ENCODE results near the gene TPH2. TPM values are rescaled to one million over a fixed set of nuclear protein-coding genes. Genes with fewer than 3 reads are reported as not detected.

Gene TPH2
- 0.15 TPM for polyA plus RNA-seq (2013, experiment 1 of 4)
- polyA plus RNA-seq (2013, experiment 2 of 4): 0.23 TPM
- polyA plus RNA-seq (2013, experiment 3 of 4): 0.16 TPM
- 0.24 TPM for polyA plus RNA-seq (2013, experiment 4 of 4)

GRCh38 chr12:71938728-71939385 lies at the start of gene TPH2:
TSS of gene TPH2 (plus strand) at chr12:71938845. CDS start at chr12:71938987, 142 bp downstream.
- WGBS, 2 experiments: 15 to 26% methylated on average over 13 to 15 of the region's 16 CpGs
- H3K4me3 ChIP-seq (ENCODE audit: insufficient read depth, low read depth, low read length): no peak within 1 kb of the TSS
- no peaks in the 10 kb centered on the region for H3K36me3 ChIP-seq (ENCODE audit: control insufficient read depth, insufficient read depth, low read length)
- no peaks in the 10 kb centered on the region for H3K9me3 ChIP-seq (ENCODE audit: control insufficient read depth, low read length)
- H3K27ac ChIP-seq (ENCODE audit: insufficient read depth, low read depth, low read length, poor library complexity, severe bottlenecking): no peak within 1 kb of the TSS
- H3K4me1 ChIP-seq (ENCODE audit: control insufficient read depth, insufficient read depth, low read length): no peaks in the 10 kb centered on the region
- H3K27me3 ChIP-seq (ENCODE audit: control insufficient read depth, insufficient read depth, low read length, poor library complexity, severe bottlenecking): no peaks in the 10 kb centered on the region

GRCh38 chr12:71890475-71890874 lies 48.2 kb upstream of the TPH2 start:
- no peaks in the 10 kb centered on the region for H3K36me3 ChIP-seq (ENCODE audit: control insufficient read depth, insufficient read depth, low read length)
- H3K27ac ChIP-seq (ENCODE audit: insufficient read depth, low read depth, low read length, poor library complexity, severe bottlenecking): no peak overlapping the region
- H3K4me1 ChIP-seq (ENCODE audit: control insufficient read depth, insufficient read depth, low read length): no peaks in the 10 kb centered on the region
- H3K4me3 ChIP-seq (ENCODE audit: insufficient read depth, low read depth, low read length): no peak overlapping the region
- no peaks in the 10 kb centered on the region for H3K27me3 ChIP-seq (ENCODE audit: control insufficient read depth, insufficient read depth, low read length, poor library complexity, severe bottlenecking)
- 79 to 97% methylated on average over 2 to 3 of the region's 3 CpGs for WGBS, 2 experiments
- no peaks in the 10 kb centered on the region for H3K9me3 ChIP-seq (ENCODE audit: control insufficient read depth, low read length)

- Histone ChIP-seq H3K36me3 (ENCODE audit: control insufficient read depth, insufficient read depth, low read length) (peaks cover 6% of the 10 kb centered on the region), H3K27me3 (ENCODE audit: control insufficient read depth, insufficient read depth, low read length, poor library complexity, severe bottlenecking) (no peaks in the 10 kb centered on the region), H3K4me3 (ENCODE audit: insufficient read depth, low read depth, low read length) (no peak overlapping the region), H3K9me3 (ENCODE audit: control insufficient read depth, low read length) (no peaks in the 10 kb centered on the region), H3K27ac (ENCODE audit: insufficient read depth, low read depth, low read length, poor library complexity, severe bottlenecking) (no peak overlapping the region), H3K4me1 (ENCODE audit: control insufficient read depth, insufficient read depth, low read length) (no peaks in the 10 kb centered on the region)
- WGBS, 2 experiments: no CpG with 5 or more reads among the region's 1 CpG
These were observed 46.6 kb upstream of the TPH2 start for GRCh38 chr12:71892059-71892458.

GRCh38 chr12:71896205-71896882 lies 42.3 kb upstream of the TPH2 start:
- 79 to 80% methylated on average over 1 to 3 of the region's 3 CpGs for WGBS, 2 experiments

GRCh38 chr12:71900091-71900490 lies 38.6 kb upstream of the TPH2 start:
- peaks cover 6% of the 10 kb centered on the region for H3K36me3 ChIP-seq (ENCODE audit: control insufficient read depth, insufficient read depth, low read length)
- no peak overlapping the region for H3K27ac ChIP-seq (ENCODE audit: insufficient read depth, low read depth, low read length, poor library complexity, severe bottlenecking)
- WGBS, 2 experiments: 96 to 98% methylated on average over 2 of the region's 2 CpGs
- no peaks in the 10 kb centered on the region for H3K27me3 ChIP-seq (ENCODE audit: control insufficient read depth, insufficient read depth, low read length, poor library complexity, severe bottlenecking)
- H3K4me1 ChIP-seq (ENCODE audit: control insufficient read depth, insufficient read depth, low read length): no peaks in the 10 kb centered on the region
- H3K9me3 ChIP-seq (ENCODE audit: control insufficient read depth, low read length): no peaks in the 10 kb centered on the region
- no peak overlapping the region for H3K4me3 ChIP-seq (ENCODE audit: insufficient read depth, low read depth, low read length)

More at GRCh38 chr12:71896205-71896882, 42.3 kb upstream of the TPH2 start:
- Histone ChIP-seq H3K27me3 (ENCODE audit: control insufficient read depth, insufficient read depth, low read length, poor library complexity, severe bottlenecking) (no peaks in the 10 kb centered on the region), H3K4me1 (ENCODE audit: control insufficient read depth, insufficient read depth, low read length) (no peaks in the 10 kb centered on the region), H3K27ac (ENCODE audit: insufficient read depth, low read depth, low read length, poor library complexity, severe bottlenecking) (no peak overlapping the region), H3K9me3 (ENCODE audit: control insufficient read depth, low read length) (no peaks in the 10 kb centered on the region), H3K36me3 (ENCODE audit: control insufficient read depth, insufficient read depth, low read length) (peaks cover 6% of the 10 kb centered on the region), H3K4me3 (ENCODE audit: insufficient read depth, low read depth, low read length) (no peak overlapping the region)

GRCh38 chr12:71904629-71905028 lies 34.0 kb upstream of the TPH2 start:
- H3K36me3 ChIP-seq (ENCODE audit: control insufficient read depth, insufficient read depth, low read length): no peaks in the 10 kb centered on the region

GRCh38 chr12:71935594-71935993 lies 3.1 kb upstream of the TPH2 start:
- Histone ChIP-seq H3K4me3 (ENCODE audit: insufficient read depth, low read depth, low read length) (no peak overlapping the region), H3K27ac (ENCODE audit: insufficient read depth, low read depth, low read length, poor library complexity, severe bottlenecking) (no peak overlapping the region)
- 68 to 88% methylated on average over 3 of the region's 4 CpGs for WGBS, 2 experiments

More at GRCh38 chr12:71904629-71905028, 34.0 kb upstream of the TPH2 start:
- WGBS, 2 experiments: 91 to 100% methylated on average over 1 of the region's 1 CpG
- Histone ChIP-seq H3K4me3 (ENCODE audit: insufficient read depth, low read depth, low read length) (no peak overlapping the region), H3K9me3 (ENCODE audit: control insufficient read depth, low read length) (no peaks in the 10 kb centered on the region), H3K27me3 (ENCODE audit: control insufficient read depth, insufficient read depth, low read length, poor library complexity, severe bottlenecking) (no peaks in the 10 kb centered on the region), H3K27ac (ENCODE audit: insufficient read depth, low read depth, low read length, poor library complexity, severe bottlenecking) (no peak overlapping the region), H3K4me1 (ENCODE audit: control insufficient read depth, insufficient read depth, low read length) (no peaks in the 10 kb centered on the region)

GRCh38 chr12:71940068-71940467 lies 1.4 kb downstream of the TPH2 start:
- H3K36me3 ChIP-seq (ENCODE audit: control insufficient read depth, insufficient read depth, low read length): no peaks in the 10 kb centered on the region
- H3K9me3 ChIP-seq (ENCODE audit: control insufficient read depth, low read length): no peaks in the 10 kb centered on the region
- no peaks in the 10 kb centered on the region for H3K27me3 ChIP-seq (ENCODE audit: control insufficient read depth, insufficient read depth, low read length, poor library complexity, severe bottlenecking)
- no peaks in the 10 kb centered on the region for H3K4me1 ChIP-seq (ENCODE audit: control insufficient read depth, insufficient read depth, low read length)
- no peak overlapping the region for H3K4me3 ChIP-seq (ENCODE audit: insufficient read depth, low read depth, low read length)
- no peak overlapping the region for H3K27ac ChIP-seq (ENCODE audit: insufficient read depth, low read depth, low read length, poor library complexity, severe bottlenecking)

More at GRCh38 chr12:71935594-71935993, 3.1 kb upstream of the TPH2 start:
- H3K36me3 ChIP-seq (ENCODE audit: control insufficient read depth, insufficient read depth, low read length): no peaks in the 10 kb centered on the region
- no peaks in the 10 kb centered on the region for H3K9me3 ChIP-seq (ENCODE audit: control insufficient read depth, low read length)
- no peaks in the 10 kb centered on the region for H3K27me3 ChIP-seq (ENCODE audit: control insufficient read depth, insufficient read depth, low read length, poor library complexity, severe bottlenecking)
- no peaks in the 10 kb centered on the region for H3K4me1 ChIP-seq (ENCODE audit: control insufficient read depth, insufficient read depth, low read length)

GRCh38 chr12:71941174-71941573 lies 2.5 kb downstream of the TPH2 start:
- no peaks in the 10 kb centered on the region for H3K9me3 ChIP-seq (ENCODE audit: control insufficient read depth, low read length)
- H3K4me3 ChIP-seq (ENCODE audit: insufficient read depth, low read depth, low read length): no peak overlapping the region
- no peaks in the 10 kb centered on the region for H3K27me3 ChIP-seq (ENCODE audit: control insufficient read depth, insufficient read depth, low read length, poor library complexity, severe bottlenecking)
- no peak overlapping the region for H3K27ac ChIP-seq (ENCODE audit: insufficient read depth, low read depth, low read length, poor library complexity, severe bottlenecking)
- WGBS, 2 experiments: 89 to 95% methylated on average over 5 to 6 of the region's 6 CpGs
- no peaks in the 10 kb centered on the region for H3K36me3 ChIP-seq (ENCODE audit: control insufficient read depth, insufficient read depth, low read length)
- H3K4me1 ChIP-seq (ENCODE audit: control insufficient read depth, insufficient read depth, low read length): no peaks in the 10 kb centered on the region

- Histone ChIP-seq H3K27me3 (ENCODE audit: control insufficient read depth, insufficient read depth, low read length, poor library complexity, severe bottlenecking) (no peaks in the 10 kb centered on the region), H3K36me3 (ENCODE audit: control insufficient read depth, insufficient read depth, low read length) (no peaks in the 10 kb centered on the region), H3K4me1 (ENCODE audit: control insufficient read depth, insufficient read depth, low read length) (peaks cover 7% of the 10 kb centered on the region), H3K27ac (ENCODE audit: insufficient read depth, low read depth, low read length, poor library complexity, severe bottlenecking) (no peak overlapping the region), H3K4me3 (ENCODE audit: insufficient read depth, low read depth, low read length) (no peak overlapping the region), H3K9me3 (ENCODE audit: control insufficient read depth, low read length) (no peaks in the 10 kb centered on the region)
- WGBS, 2 experiments: 65 to 74% methylated on average over 2 of the region's 2 CpGs
These were observed 3.6 kb downstream of the TPH2 start for GRCh38 chr12:71942259-71942658.

Measured in ectodermal cell (in vitro differentiated cells).